GM23248 (cell line): ENCODE results near the gene PSEN2. TPM values are rescaled to one million over a fixed set of nuclear protein-coding genes. Genes with fewer than 3 reads are reported as not detected.

Source experiments
- DNase-seq: peaks from one replicate; pipeline ENCODE4 v3.0.0-alpha.2; 2015
- H2AFZ ChIP-seq: fragments of 200-600 bp; sonication (generic); 2 replicates; pipeline ENCODE4 v1.6.1; 2016; ENCODE audit warnings: antibody characterized with exemption
- H3F3A ChIP-seq: fragments of 200-600 bp; sonication (generic); 2 replicates; pipeline ENCODE4 v1.6.1; 2016; ENCODE audit warnings: mild to moderate bottlenecking, antibody characterized with exemption, mixed run types; ENCODE audit not compliant: insufficient read depth
- H3K27ac ChIP-seq: fragments of 200-600 bp; sonication (generic); 2 replicates; pipeline ENCODE4 v1.5.1; 2016; ENCODE audit warnings: mild to moderate bottlenecking
- H3K27me3 ChIP-seq: fragments of 200-600 bp; sonication (generic); replicated peaks from 2 replicates; pipeline ENCODE4 v1.6.1; 2016; ENCODE audit warnings: mild to moderate bottlenecking; ENCODE audit not compliant: insufficient read depth
- H3K36me3 ChIP-seq: fragments of 200-600 bp; sonication (generic); 2 replicates; pipeline ENCODE4 v1.6.1; 2016; ENCODE audit warnings: low read depth, mild to moderate bottlenecking
- H3K4me1 ChIP-seq: fragments of 200-600 bp; sonication (generic); 2 replicates; pipeline ENCODE4 v1.6.1; 2016; ENCODE audit warnings: mild to moderate bottlenecking; ENCODE audit not compliant: insufficient read depth
- H3K4me2 ChIP-seq: fragments of 200-600 bp; sonication (generic); one replicate; pipeline ENCODE4 v1.6.1; 2016; ENCODE audit warnings: mild to moderate bottlenecking; ENCODE audit not compliant: unreplicated experiment
- H3K4me3 ChIP-seq: fragments of 200-600 bp; sonication (generic); 2 replicates; pipeline ENCODE4 v1.5.1; 2016; ENCODE audit warnings: mild to moderate bottlenecking
- H3K79me2 ChIP-seq: fragments of 200-600 bp; sonication (generic); 2 replicates; pipeline ENCODE4 v1.6.1; 2016; ENCODE audit warnings: mild to moderate bottlenecking; ENCODE audit not compliant: insufficient read depth
- H3K9ac ChIP-seq: fragments of 200-600 bp; sonication (generic); 2 replicates; pipeline ENCODE4 v1.6.1; 2016; ENCODE audit warnings: mild to moderate bottlenecking
- H3K9me2 ChIP-seq: fragments of 200-600 bp; sonication (generic); 2 replicates; pipeline ENCODE4 v1.6.1; 2016; ENCODE audit warnings: mixed run types, mild to moderate bottlenecking, moderate library complexity; ENCODE audit not compliant: insufficient read depth
- H3K9me3 ChIP-seq: fragments of 200-600 bp; sonication (generic); one replicate; pipeline ENCODE4 v1.6.1; 2017; ENCODE audit warnings: low read depth
- H4K20me1 ChIP-seq: fragments of 200-600 bp; sonication (generic); 2 replicates; pipeline ENCODE4 v1.6.0; 2016; ENCODE audit not compliant: insufficient read depth
- EZH2 ChIP-seq: fragments of 200-600 bp; sonication (generic); IDR thresholded peaks from 2 replicates; pipeline ENCODE4 v1.6.1; 2018; ENCODE audit warnings: antibody characterized with exemption, mild to moderate bottlenecking; ENCODE audit not compliant: insufficient read depth, poor library complexity, severe bottlenecking
- EZH2phosphoT487 ChIP-seq: fragments of 200-600 bp; sonication (generic); IDR thresholded peaks from 2 replicates; pipeline ENCODE4 v1.6.1; 2018; ENCODE audit warnings: antibody characterized with exemption, moderate library complexity, mild to moderate bottlenecking, low read depth; ENCODE audit not compliant: insufficient read depth
- WGBS, 2 experiments: methylation state at CpG; one replicate each; pipeline ENCODE4 v1.1.6; 2015 to 2017; ENCODE audit warnings: low lambda C conversion rate in 2 of 2, low coverage in 1 of 2; ENCODE audit errors: missing lambda C conversion rate in 2 of 2; 5-methylcytosine and 5-hydroxymethylcytosine counted together
- in situ Hi-C: fragments of 300-500 bp; cut with MboI; formaldehyde crosslinking; loops from 2 replicates; pipeline ENCODE4 v1.15.0; 2020
- polyA plus RNA-seq: library from polyadenylated mRNA; unstranded; fragments of >200 nt; fragmentation: Nextera tagmentation; extraction: Ambion mirVana; gene quantifications from 2 replicates; pipeline ENCODE4 v1.2.1, GENCODE V29; 2016
- total RNA-seq: library from RNA; depleted of rRNA; stranded (reverse); fragments of >200 nt; shearing (Covaris generic); gene quantifications from 2 replicates; pipeline ENCODE4 v1.2.3, GENCODE V29; 2014

Gene PSEN2
- total and polyA plus RNA-seq, 2 experiments from 2014 or later, result 7.5 to 13.9 TPM

DNA sequence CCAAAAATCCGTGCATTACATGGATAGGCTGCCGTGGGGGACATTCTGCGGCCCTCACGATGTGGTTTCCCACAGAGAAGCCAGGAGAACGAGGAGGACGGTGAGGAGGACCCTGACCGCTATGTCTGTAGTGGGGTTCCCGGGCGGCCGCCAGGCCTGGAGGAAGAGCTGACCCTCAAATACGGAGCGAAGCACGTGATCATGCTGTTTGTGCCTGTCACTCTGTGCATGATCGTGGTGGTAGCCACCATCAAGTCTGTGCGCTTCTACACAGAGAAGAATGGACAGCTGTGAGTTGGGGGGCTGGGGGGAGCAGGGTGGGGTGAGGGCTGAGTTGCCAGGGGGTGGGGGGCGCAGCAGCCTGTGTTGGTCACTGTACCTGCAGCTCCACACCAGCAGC, 13.2 kb downstream of the PSEN2 start:
- H3K27me3 ChIP-seq, result no peaks in the 10 kb centered on the region
- TF ChIP-seq EZH2 (no peak), EZH2phosphoT487 (no peak)
- no peak overlapping the region for H3K27ac ChIP-seq
- no peak overlapping the region for H3K9ac ChIP-seq
- in situ Hi-C loops, result no loop called here
- H3F3A ChIP-seq, result no peaks in the 10 kb centered on the region
- H3K4me2 ChIP-seq, result no peak overlapping the region
- no peaks in the 10 kb centered on the region for H3K36me3 ChIP-seq
- H3K4me1 ChIP-seq, result no peaks in the 10 kb centered on the region; the same call in 1 of the 2 replicates
- DNase-seq, result no peak
- no peak overlapping the region for H3K4me3 ChIP-seq
- no peaks in the 10 kb centered on the region for H4K20me1 ChIP-seq
- no peaks in the 10 kb centered on the region for H3K9me3 ChIP-seq
- H2AFZ ChIP-seq, result no peak overlapping the region
- no peaks in the 10 kb centered on the region for H3K9me2 ChIP-seq
- H3K79me2 ChIP-seq, result no peaks in the 10 kb centered on the region
- 83 to 89% methylated on average over 15 to 16 of the region's 16 CpGs for WGBS, 2 experiments

GRCh38 chr1:226884116-226884625, 13.8 kb downstream of the PSEN2 start:
- no peaks in the 10 kb centered on the region for H4K20me1 ChIP-seq
- no peaks in the 10 kb centered on the region; the same call in 1 of the 2 replicates for H3K4me1 ChIP-seq
- no peaks in the 10 kb centered on the region for H3K79me2 ChIP-seq
- TF ChIP-seq EZH2 (no peak), EZH2phosphoT487 (no peak)
- no peak overlapping the region for H3K9ac ChIP-seq
- H3F3A ChIP-seq, result no peaks in the 10 kb centered on the region
- no peaks in the 10 kb centered on the region for H3K9me2 ChIP-seq
- no peaks in the 10 kb centered on the region for H3K27me3 ChIP-seq
- H2AFZ ChIP-seq, result no peak overlapping the region
- no peaks in the 10 kb centered on the region for H3K36me3 ChIP-seq
- H3K4me3 ChIP-seq, result no peak overlapping the region
- no peak overlapping the region for H3K27ac ChIP-seq
- no peaks in the 10 kb centered on the region for H3K9me3 ChIP-seq
- in situ Hi-C loops, result no loop called here
- DNase-seq, result no peak
- 74 to 76% methylated on average over 6 of the region's 6 CpGs for WGBS, 2 experiments
- H3K4me2 ChIP-seq, result no peak overlapping the region

DNA sequence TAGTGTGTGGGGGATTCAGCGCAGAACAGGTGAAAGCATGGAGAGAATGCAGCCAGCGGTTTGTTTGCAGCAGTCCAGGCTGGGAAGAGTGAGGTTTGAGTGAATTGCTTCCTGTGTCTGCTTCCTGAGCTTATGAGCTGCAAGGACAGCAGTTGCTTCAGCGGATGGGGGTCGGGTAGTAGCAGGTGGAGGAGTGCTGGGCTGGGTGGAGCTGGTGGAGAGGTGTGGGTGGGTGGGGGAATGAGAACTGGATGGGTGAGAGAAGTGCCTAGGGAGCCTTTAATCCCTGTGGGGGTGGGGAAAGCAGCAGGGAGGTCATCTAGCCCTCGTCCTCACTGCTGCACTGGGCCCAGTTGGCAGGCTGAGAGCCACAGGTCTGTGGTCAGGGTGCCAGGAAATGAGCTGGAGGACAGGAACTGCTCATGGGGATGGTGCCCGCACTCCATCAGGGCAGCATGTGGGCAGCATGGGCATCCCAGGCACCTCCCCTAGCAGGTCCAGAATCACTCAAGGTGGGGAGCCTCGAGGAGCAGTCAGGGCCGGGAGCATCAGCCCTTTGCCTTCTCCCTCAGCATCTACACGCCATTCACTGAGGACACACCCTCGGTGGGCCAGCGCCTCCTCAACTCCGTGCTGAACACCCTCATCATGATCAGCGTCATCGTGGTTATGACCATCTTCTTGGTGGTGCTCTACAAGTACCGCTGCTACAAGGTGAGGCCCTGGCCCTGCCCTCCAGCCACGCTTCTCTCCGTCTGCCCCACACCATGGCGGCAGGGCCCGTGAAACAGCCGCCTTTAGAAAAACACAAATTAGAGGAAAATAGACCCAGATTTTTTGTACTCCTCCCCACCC, 14.8 kb downstream of the PSEN2 start:
- no peaks in the 10 kb centered on the region; the same call in 1 of the 2 replicates for H3K4me1 ChIP-seq
- no peaks in the 10 kb centered on the region for H3K79me2 ChIP-seq
- H3K9ac ChIP-seq, result no peak overlapping the region
- H3K36me3 ChIP-seq, result no peaks in the 10 kb centered on the region
- no peak overlapping the region for H3K4me3 ChIP-seq
- no peaks in the 10 kb centered on the region for H3K9me3 ChIP-seq
- no peak overlapping the region for H2AFZ ChIP-seq
- H3F3A ChIP-seq, result no peaks in the 10 kb centered on the region
- WGBS, 2 experiments, result 83 to 88% methylated on average over 17 to 20 of the region's 20 CpGs
- in situ Hi-C loops, result no loop called here
- no peak for DNase-seq
- H3K9me2 ChIP-seq, result no peaks in the 10 kb centered on the region
- no peaks in the 10 kb centered on the region for H4K20me1 ChIP-seq
- H3K27me3 ChIP-seq, result no peaks in the 10 kb centered on the region
- no peak overlapping the region for H3K4me2 ChIP-seq
- H3K27ac ChIP-seq, result no peak overlapping the region
- TF ChIP-seq EZH2 (no peak), EZH2phosphoT487 (no peak)

GRCh38 chr1:226886122-226886901, 15.9 kb downstream of the PSEN2 start:
- no peaks in the 10 kb centered on the region for H3K9me2 ChIP-seq
- H3F3A ChIP-seq, result no peaks in the 10 kb centered on the region
- H3K79me2 ChIP-seq, result no peaks in the 10 kb centered on the region
- H3K9ac ChIP-seq, result no peak overlapping the region
- in situ Hi-C loops, result no loop called here
- 80 to 82% methylated on average over 9 of the region's 9 CpGs for WGBS, 2 experiments
- H3K36me3 ChIP-seq, result no peaks in the 10 kb centered on the region
- H3K27ac ChIP-seq, result no peak overlapping the region
- TF ChIP-seq EZH2, result no peak
- TF ChIP-seq EZH2phosphoT487, result no peak
- no peak overlapping the region for H3K4me3 ChIP-seq
- no peaks in the 10 kb centered on the region for H3K9me3 ChIP-seq
- no peaks in the 10 kb centered on the region; the same call in 1 of the 2 replicates for H3K4me1 ChIP-seq
- H2AFZ ChIP-seq, result no peak overlapping the region
- no peak overlapping the region for H3K4me2 ChIP-seq
- no peaks in the 10 kb centered on the region for H4K20me1 ChIP-seq
- no peaks in the 10 kb centered on the region for H3K27me3 ChIP-seq
- no peak for DNase-seq
